Smooth muscle cell (in vitro differentiated cells): ENCODE results near the gene TRMT10B. TPM values are rescaled to one million over a fixed set of nuclear protein-coding genes. Genes with fewer than 3 reads are reported as not detected.

Experiments used
- DNase-seq: peaks from one replicate; lab custom pipeline; 2025; ENCODE audit not compliant: unreplicated experiment; lab: John Stamatoyannopoulos, UW
- H2AFZ ChIP-seq: fragments of 200-600 bp; sonication (generic); 2 replicates; pipeline ENCODE4 v1.6.0; 2016; ENCODE audit warnings: antibody characterized with exemption, low read depth, mild to moderate bottlenecking
- H3F3A ChIP-seq: fragments of 200-600 bp; sonication (generic); 2 replicates; pipeline ENCODE4 v1.6.0; 2017; ENCODE audit warnings: antibody characterized with exemption, low read depth
- H3K27ac ChIP-seq: fragments of 200-600 bp; sonication (generic); 2 replicates; pipeline ENCODE4 v1.5.1; 2016; ENCODE audit warnings: low read depth, mild to moderate bottlenecking
- H3K27me3 ChIP-seq: fragments of 200-600 bp; sonication (generic); 2 replicates; pipeline ENCODE4 v1.6.1; 2016; ENCODE audit warnings: low read depth, mild to moderate bottlenecking
- H3K36me3 ChIP-seq: fragments of 200-600 bp; sonication (generic); 2 replicates; pipeline ENCODE4 v1.5.1; 2016; ENCODE audit warnings: low read depth
- H3K4me1 ChIP-seq: fragments of 200-600 bp; sonication (generic); 2 replicates; pipeline ENCODE4 v1.5.1; 2016; ENCODE audit warnings: low read depth
- H3K4me2 ChIP-seq: fragments of 200-600 bp; sonication (generic); 2 replicates; pipeline ENCODE4 v1.6.0; 2016; ENCODE audit warnings: mild to moderate bottlenecking
- H3K4me3 ChIP-seq: fragments of 200-600 bp; sonication (generic); 2 replicates; pipeline ENCODE4 v1.5.1; 2016; ENCODE audit warnings: mild to moderate bottlenecking
- H3K79me2 ChIP-seq: fragments of 200-600 bp; sonication (generic); 2 replicates; pipeline ENCODE4 v1.6.0; 2016; ENCODE audit warnings: low read depth, mild to moderate bottlenecking
- H3K9ac ChIP-seq: fragments of 200-600 bp; sonication (generic); 2 replicates; pipeline ENCODE4 v1.6.0; 2016; ENCODE audit warnings: low read depth
- H3K9me3 ChIP-seq: fragments of 200-600 bp; sonication (generic); replicated peaks from 2 replicates; pipeline ENCODE4 v1.5.1; 2016; ENCODE audit warnings: low read depth
- H4K20me1 ChIP-seq: fragments of 200-600 bp; sonication (generic); 2 replicates; pipeline ENCODE4 v1.6.0; 2016; ENCODE audit warnings: low read depth
- WGBS: methylation state at CpG from one replicate; pipeline ENCODE4 v1.1.7; 2016; ENCODE audit warnings: low lambda C conversion rate; 5-methylcytosine and 5-hydroxymethylcytosine counted together
- polyA plus RNA-seq: library from polyadenylated mRNA; unstranded; fragments of >200 nt; fragmentation: Nextera tagmentation; extraction: Ambion mirVana; gene quantifications from 2 replicates; pipeline ENCODE4 v1.2.1, GENCODE V29; 2016
- total RNA-seq: library from RNA; depleted of rRNA; stranded (reverse); fragments of >200 nt; gene quantifications from 2 replicates; pipeline ENCODE4 v1.2.3, GENCODE V29; 2014
- TF ChIP-seq, protein P1 (sequence below): fragments of 200-600 bp; sonication (generic); IDR thresholded peaks from 2 replicates; pipeline ENCODE4 v1.5.1; 2017; ENCODE audit warnings: borderline replicate concordance, mild to moderate bottlenecking, antibody characterized with exemption; ENCODE audit not compliant: insufficient read depth, poor library complexity, severe bottlenecking

Gene TRMT10B
- total and polyA plus RNA-seq, 2 experiments from 2014 or later, result 2.7 to 6.4 TPM

DNA sequence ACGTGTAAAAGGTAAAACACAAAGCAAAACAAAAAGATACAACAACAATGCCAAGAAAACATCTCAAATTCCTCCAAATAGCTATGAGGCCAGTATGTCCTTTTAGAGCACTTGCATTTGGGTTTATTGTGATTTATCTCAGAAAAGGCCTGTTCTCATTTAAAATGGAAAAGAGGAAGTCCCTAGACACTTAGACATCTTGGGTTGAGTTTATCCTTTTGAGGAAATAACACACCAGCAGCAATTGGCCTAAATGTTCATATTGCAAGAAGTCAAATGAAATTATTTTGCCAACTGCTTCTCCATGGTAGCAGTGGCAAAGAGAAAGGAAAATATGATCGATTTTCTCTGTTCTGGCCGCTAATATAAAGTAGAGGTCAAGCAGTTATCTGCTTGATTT is 43.6 kb upstream of the TRMT10B start:
- H2AFZ ChIP-seq, result no peak overlapping the region
- no peaks in the 10 kb centered on the region for H4K20me1 ChIP-seq
- H3K4me3 ChIP-seq, result no peak overlapping the region
- no peaks in the 10 kb centered on the region for H3K4me1 ChIP-seq
- H3K79me2 ChIP-seq, result no peaks in the 10 kb centered on the region
- H3K4me2 ChIP-seq, result no peak overlapping the region
- no peak overlapping the region for H3K27ac ChIP-seq
- no peak overlapping the region for H3K9ac ChIP-seq
- 95% methylated on average over 3 of the region's 3 CpGs for WGBS
- no peak for DNase-seq
- H3K36me3 ChIP-seq, result no peaks in the 10 kb centered on the region
- peaks cover 42% of the 10 kb centered on the region for H3K27me3 ChIP-seq
- no peaks in the 10 kb centered on the region for H3F3A ChIP-seq
- TF ChIP-seq, protein P1, sequence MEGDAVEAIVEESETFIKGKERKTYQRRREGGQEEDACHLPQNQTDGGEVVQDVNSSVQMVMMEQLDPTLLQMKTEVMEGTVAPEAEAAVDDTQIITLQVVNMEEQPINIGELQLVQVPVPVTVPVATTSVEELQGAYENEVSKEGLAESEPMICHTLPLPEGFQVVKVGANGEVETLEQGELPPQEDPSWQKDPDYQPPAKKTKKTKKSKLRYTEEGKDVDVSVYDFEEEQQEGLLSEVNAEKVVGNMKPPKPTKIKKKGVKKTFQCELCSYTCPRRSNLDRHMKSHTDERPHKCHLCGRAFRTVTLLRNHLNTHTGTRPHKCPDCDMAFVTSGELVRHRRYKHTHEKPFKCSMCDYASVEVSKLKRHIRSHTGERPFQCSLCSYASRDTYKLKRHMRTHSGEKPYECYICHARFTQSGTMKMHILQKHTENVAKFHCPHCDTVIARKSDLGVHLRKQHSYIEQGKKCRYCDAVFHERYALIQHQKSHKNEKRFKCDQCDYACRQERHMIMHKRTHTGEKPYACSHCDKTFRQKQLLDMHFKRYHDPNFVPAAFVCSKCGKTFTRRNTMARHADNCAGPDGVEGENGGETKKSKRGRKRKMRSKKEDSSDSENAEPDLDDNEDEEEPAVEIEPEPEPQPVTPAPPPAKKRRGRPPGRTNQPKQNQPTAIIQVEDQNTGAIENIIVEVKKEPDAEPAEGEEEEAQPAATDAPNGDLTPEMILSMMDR, result no peak
- H3K9me3 ChIP-seq, result no peaks in the 10 kb centered on the region

DNA sequence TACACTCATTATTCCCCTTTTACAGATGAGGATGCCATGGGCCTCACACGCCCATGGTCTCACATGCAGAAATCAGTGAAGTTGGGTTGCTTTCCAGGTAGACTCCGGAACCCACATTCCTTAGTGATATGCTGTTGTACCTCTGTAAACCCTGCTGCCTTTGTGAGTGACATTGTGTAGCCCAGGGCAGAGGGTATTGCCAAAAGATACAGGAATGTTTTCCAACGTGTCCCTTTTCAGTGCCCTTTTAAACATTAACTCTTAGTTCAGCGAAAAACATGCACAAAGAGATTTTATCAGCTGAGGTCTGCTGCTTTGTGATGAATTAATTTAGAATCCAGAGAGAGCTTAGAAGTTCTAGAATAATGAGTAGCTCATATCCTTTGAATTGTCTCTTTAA is 38.3 kb upstream of the TRMT10B start:
- 77% methylated on average over 4 of the region's 4 CpGs for WGBS
- H4K20me1 ChIP-seq, result no peaks in the 10 kb centered on the region

DNA sequence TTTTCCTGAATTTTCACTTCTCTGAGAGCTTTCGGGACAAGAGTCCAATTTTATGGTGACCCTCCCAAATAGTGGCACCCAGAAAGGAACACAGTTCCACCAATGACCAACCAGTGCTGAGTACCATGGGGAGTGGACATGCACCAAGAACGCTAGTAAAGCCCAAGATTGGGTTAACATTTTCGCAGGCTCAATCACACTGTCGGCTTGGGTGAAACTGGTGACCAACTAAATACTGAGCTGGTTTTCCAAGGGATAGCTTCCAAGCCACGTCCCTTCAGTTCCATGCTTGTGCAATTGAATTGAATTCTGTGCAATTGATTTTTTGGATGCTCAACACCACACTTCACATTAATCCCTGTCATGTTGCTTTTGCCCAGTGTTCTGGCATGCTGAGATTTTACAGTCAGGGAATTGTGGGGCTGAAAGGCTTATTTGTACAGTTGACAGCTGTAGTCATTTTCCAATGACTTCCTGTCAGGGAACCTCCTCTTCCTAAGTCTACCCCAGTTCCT is 37.6 kb upstream of the TRMT10B start:
- Histone ChIP-seq H3K27ac (no peak overlapping the region), H3K36me3 (no peaks in the 10 kb centered on the region), H3K4me2 (no peak overlapping the region), H3F3A (no peaks in the 10 kb centered on the region), H3K9me3 (no peaks in the 10 kb centered on the region), H3K4me1 (no peaks in the 10 kb centered on the region), H3K27me3 (peaks cover 7% of the 10 kb centered on the region), H3K4me3 (no peak overlapping the region), H4K20me1 (no peaks in the 10 kb centered on the region), H3K9ac (no peak overlapping the region), H2AFZ (no peak overlapping the region), H3K79me2 (no peaks in the 10 kb centered on the region)
- no peak for DNase-seq
- 94% methylated on average over 5 of the region's 5 CpGs for WGBS
- TF ChIP-seq, protein P1, result no peak

More for the DNA sequence above, 38.3 kb upstream of the TRMT10B start:
- no peak for DNase-seq
- Histone ChIP-seq H3F3A (no peaks in the 10 kb centered on the region), H3K36me3 (no peaks in the 10 kb centered on the region), H3K4me1 (no peaks in the 10 kb centered on the region), H3K79me2 (no peaks in the 10 kb centered on the region), H3K27me3 (peaks cover 7% of the 10 kb centered on the region), H3K4me2 (no peak overlapping the region), H2AFZ (no peak overlapping the region), H3K27ac (no peak overlapping the region), H3K9ac (no peak overlapping the region), H3K4me3 (no peak overlapping the region), H3K9me3 (no peaks in the 10 kb centered on the region)
- TF ChIP-seq, protein P1, result no peak

DNA sequence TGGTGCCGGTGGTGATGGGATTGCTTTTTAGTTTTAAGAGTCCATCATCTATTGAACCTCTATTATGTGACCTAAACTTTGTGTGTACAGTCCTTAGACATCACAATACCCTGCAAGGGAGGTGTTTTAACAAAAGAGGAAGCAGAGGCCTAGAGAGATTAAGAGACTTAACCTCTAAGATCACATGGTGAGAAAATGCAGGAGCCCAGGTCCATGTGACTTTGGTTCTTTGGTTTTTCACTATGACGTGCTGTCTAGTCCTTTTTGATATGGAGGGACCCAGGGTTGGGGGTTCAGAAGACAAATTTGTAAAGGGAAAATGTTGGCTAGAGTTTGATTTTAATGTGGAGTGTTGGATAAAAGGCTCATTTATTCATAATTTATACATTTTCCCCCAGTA is 34.1 kb upstream of the TRMT10B start:
- Histone ChIP-seq H3K27ac (no peak overlapping the region), H3F3A (no peaks in the 10 kb centered on the region), H3K4me1 (no peaks in the 10 kb centered on the region), H3K9me3 (no peaks in the 10 kb centered on the region), H2AFZ (no peak overlapping the region), H3K4me2 (no peak overlapping the region), H4K20me1 (no peaks in the 10 kb centered on the region), H3K36me3 (no peaks in the 10 kb centered on the region), H3K4me3 (no peak overlapping the region), H3K79me2 (no peaks in the 10 kb centered on the region), H3K27me3 (peaks cover 14% of the 10 kb centered on the region), H3K9ac (no peak overlapping the region)
- TF ChIP-seq, protein P1, result no peak
- 86% methylated on average over 2 of the region's 2 CpGs for WGBS
- DNase-seq, result no peak
